Left kidney (tissue), 2 donors: ENCODE results near the gene RPL28. TPM values are rescaled to one million over a fixed set of nuclear protein-coding genes. Genes with fewer than 3 reads are reported as not detected.
"Not testable (repeated sequence)": the region's sequence is repeated elsewhere in the genome, so short reads cannot be mapped to it uniquely, and the experiment has no call there.

Experiments used
- DNase-seq: peaks from one replicate; pipeline ENCODE4 v3.0.0-alpha.2; 2013
- polyA plus RNA-seq: library from polyadenylated mRNA; unstranded; fragments of 120-200 nt; gene quantifications from one replicate; pipeline ENCODE4 v1.2.1, GENCODE V29; 2013; ENCODE audit not compliant: insufficient read length

Gene RPL28
- polyA plus RNA-seq, 1 donor: 746 TPM

- DNase-seq: no peak
Measured at GRCh38 chr19:55391702-55392615, 6.2 kb downstream of the RPL28 start.

GRCh38 chr19:55392820-55393761 is 7.4 kb downstream of the RPL28 start:
- no peak for DNase-seq

- no peak for DNase-seq
Measured at GRCh38 chr19:55398200-55398925, 12.6 kb downstream of the RPL28 start.

- no peak for DNase-seq
Measured at GRCh38 chr19:55400281-55401087, 14.8 kb downstream of the RPL28 start.

- DNase-seq: not testable (repeated sequence)
Measured at GRCh38 chr19:55401390-55401789, 15.7 kb downstream of the RPL28 start.

- DNase-seq: no peak
Measured at GRCh38 chr19:55402509-55402908, 16.8 kb downstream of the RPL28 start.

GRCh38 chr19:55405638-55406037 is 19.9 kb downstream of the RPL28 start:
- no peak for DNase-seq

- DNase-seq: no peak
Measured at GRCh38 chr19:55406091-55406825, 20.5 kb downstream of the RPL28 start.

- DNase-seq: no peak
Measured at GRCh38 chr19:55406826-55407549, 21.3 kb downstream of the RPL28 start.

- not testable (repeated sequence) for DNase-seq
Measured at GRCh38 chr19:55407550-55407799, 21.7 kb downstream of the RPL28 start, which contains the start of gene UBE2S. UBE2S (minus strand) TSS chr19:55407788; CDS start chr19:55407589, 199 bp downstream.

- peak; percentile 99 for DNase-seq
Measured at GRCh38 chr19:55407800-55408532, 22.2 kb downstream of the RPL28 start.

GRCh38 chr19:55408533-55408872 is 22.8 kb downstream of the RPL28 start:
- no peak for DNase-seq

GRCh38 chr19:55409179-55409578 is 23.4 kb downstream of the RPL28 start:
- not testable (repeated sequence) for DNase-seq

- no peak for DNase-seq
Measured at GRCh38 chr19:55410168-55410567, 24.4 kb downstream of the RPL28 start.

- DNase-seq: peak; percentile 82
Measured at GRCh38 chr19:55418185-55418584, 32.5 kb downstream of the RPL28 start.

- no peak for DNase-seq
Measured at GRCh38 chr19:55419103-55419502, 33.4 kb downstream of the RPL28 start.

GRCh38 chr19:55419624-55420236 is 34.0 kb downstream of the RPL28 start:
- no peak for DNase-seq

GRCh38 chr19:55421281-55421680 is 35.5 kb downstream of the RPL28 start:
- not testable (repeated sequence) for DNase-seq
